Measurements from ENCODE around the gene EBLN2. TPM values are rescaled to one million over a fixed set of nuclear protein-coding genes. Genes with fewer than 3 reads are reported as not detected.

EBLN2 gene
- total RNA-seq, 1 donor from 2014 or later, result 6.4 TPM

DNA sequence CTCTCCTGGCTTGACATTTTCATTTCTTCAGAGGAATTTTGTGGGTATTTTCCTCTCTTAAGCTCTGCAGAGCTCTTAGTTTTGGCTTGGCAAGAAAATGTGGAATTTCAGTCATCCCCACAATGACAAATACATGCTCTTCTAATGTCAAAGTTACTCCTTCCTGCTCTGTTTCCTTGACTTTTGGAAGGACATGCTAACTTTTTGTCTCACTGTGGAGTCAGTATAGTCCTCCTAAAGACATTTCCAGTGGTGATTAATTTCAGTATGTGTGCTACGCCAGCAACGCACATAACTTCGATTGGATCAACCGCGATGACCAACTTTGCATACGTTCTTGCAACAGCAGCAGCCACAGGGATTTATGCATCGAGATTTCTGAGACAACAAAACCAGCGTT, 13.3 kb downstream of the EBLN2 start:
- intact Hi-C loops (cut with DNase I), result no loop called here
- H3K4me1 ChIP-seq, result no peaks in the 10 kb centered on the region
- no peak overlapping the region for H3K27ac ChIP-seq
- H3K9me3 ChIP-seq, result no peaks in the 10 kb centered on the region
- no peak overlapping the region for H3K4me3 ChIP-seq
- DNase-seq (ENCODE audit: extremely low spot score in 2 of 2), result no peak
- no peak for TF ChIP-seq POLR2AphosphoS5 (IDR thresholded peaks at IDR 0.05; ENCODE audit: insufficient read depth in 1 of 2, low read depth in 1 of 2)
- TF ChIP-seq POLR2A (IDR thresholded peaks at IDR 0.05), result no peak
- H3K36me3 ChIP-seq, result no peaks in the 10 kb centered on the region
- no peaks in the 10 kb centered on the region for H3K27me3 ChIP-seq

DNA sequence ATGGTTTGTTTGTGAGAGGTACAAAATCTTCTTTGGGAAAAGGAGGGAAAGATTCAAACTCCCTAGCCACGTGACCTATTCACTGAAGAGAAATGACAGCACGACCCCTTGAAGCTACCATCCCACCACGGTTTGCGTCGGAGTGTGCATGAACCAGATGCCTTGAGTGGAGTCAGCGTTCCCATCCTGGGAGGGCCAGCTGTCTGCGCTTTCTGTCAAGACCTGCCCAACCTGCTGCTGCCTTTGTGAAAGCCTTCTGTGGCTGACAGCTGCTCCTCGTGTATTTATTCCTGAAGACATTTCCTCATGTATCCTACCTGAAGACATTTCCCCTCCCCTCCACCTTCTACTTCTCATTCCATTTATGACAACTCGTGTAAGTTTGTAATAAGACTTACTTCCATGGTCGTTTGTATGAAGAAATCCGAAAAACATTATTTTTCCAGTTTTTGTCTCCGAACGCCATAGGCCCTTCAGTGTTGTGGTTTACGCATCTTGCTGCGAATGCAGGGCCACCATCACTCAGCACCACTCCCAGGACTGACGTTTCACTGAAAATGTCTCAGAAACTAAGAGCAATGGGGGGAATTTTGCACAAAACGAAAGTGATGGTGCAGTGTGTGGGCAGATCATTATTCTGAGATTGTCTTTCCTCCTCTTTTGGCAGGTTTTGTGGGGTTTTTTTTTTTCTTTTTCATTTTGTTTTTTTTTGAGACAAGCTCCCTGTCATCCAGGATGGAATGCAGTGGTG, 18.9 kb downstream of the EBLN2 start:
- Histone ChIP-seq H3K4me1 (no peaks in the 10 kb centered on the region), H3K9me3 (no peaks in the 10 kb centered on the region), H3K36me3 (no peaks in the 10 kb centered on the region), H3K27ac (no peak overlapping the region), H3K4me3 (no peak overlapping the region), H3K27me3 (no peaks in the 10 kb centered on the region)
- TF ChIP-seq POLR2AphosphoS5 (IDR thresholded peaks at IDR 0.05; ENCODE audit: insufficient read depth in 1 of 2, low read depth in 1 of 2) (no peak), POLR2A (IDR thresholded peaks at IDR 0.05) (no peak)
- TF ChIP-seq, protein P1, sequence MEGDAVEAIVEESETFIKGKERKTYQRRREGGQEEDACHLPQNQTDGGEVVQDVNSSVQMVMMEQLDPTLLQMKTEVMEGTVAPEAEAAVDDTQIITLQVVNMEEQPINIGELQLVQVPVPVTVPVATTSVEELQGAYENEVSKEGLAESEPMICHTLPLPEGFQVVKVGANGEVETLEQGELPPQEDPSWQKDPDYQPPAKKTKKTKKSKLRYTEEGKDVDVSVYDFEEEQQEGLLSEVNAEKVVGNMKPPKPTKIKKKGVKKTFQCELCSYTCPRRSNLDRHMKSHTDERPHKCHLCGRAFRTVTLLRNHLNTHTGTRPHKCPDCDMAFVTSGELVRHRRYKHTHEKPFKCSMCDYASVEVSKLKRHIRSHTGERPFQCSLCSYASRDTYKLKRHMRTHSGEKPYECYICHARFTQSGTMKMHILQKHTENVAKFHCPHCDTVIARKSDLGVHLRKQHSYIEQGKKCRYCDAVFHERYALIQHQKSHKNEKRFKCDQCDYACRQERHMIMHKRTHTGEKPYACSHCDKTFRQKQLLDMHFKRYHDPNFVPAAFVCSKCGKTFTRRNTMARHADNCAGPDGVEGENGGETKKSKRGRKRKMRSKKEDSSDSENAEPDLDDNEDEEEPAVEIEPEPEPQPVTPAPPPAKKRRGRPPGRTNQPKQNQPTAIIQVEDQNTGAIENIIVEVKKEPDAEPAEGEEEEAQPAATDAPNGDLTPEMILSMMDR (IDR thresholded peaks at IDR 0.05), result no peak
- no peak for DNase-seq (ENCODE audit: extremely low spot score in 2 of 2)
- intact Hi-C loops (cut with DNase I), result loop anchor here (10.0 kb wide), 1 partner anchor 226 kb away; no protein-coding TSS in a partner anchor

DNA sequence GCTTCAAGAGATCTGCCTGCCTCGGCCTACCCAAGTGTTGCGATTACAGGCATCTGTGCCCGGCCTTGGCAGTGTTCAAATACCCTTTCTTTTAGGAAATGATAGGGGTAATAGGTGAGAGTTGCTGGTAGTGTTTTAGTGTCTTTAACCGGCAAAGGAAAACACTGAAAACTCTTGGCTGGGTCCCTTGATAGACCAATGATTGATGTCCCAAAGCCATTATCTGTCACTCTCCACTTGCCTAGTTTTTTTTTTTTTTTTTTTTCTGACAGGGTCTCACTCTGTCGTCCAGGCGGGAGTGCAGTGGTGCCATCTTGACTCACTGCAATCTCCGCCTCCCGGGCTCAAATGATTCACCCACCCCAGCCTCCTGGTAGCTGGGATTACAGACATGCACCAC, 19.7 kb downstream of the EBLN2 start:
- intact Hi-C loops (cut with DNase I), result loop anchor here (10.0 kb wide), 1 partner anchor 226 kb away; no protein-coding TSS in a partner anchor
- no peak for TF ChIP-seq POLR2AphosphoS5 (IDR thresholded peaks at IDR 0.05; ENCODE audit: insufficient read depth in 1 of 2, low read depth in 1 of 2)
- TF ChIP-seq, protein P1 (IDR thresholded peaks at IDR 0.05), result no peak
- TF ChIP-seq POLR2A (IDR thresholded peaks at IDR 0.05), result no peak
- no peak for DNase-seq (ENCODE audit: extremely low spot score in 2 of 2)
- H3K4me1 ChIP-seq, result peaks cover 5% of the 10 kb centered on the region
- H3K27ac ChIP-seq, result no peak overlapping the region
- H3K36me3 ChIP-seq, result no peaks in the 10 kb centered on the region
- H3K27me3 ChIP-seq, result no peaks in the 10 kb centered on the region
- no peak overlapping the region for H3K4me3 ChIP-seq
- H3K9me3 ChIP-seq, result no peaks in the 10 kb centered on the region

DNA sequence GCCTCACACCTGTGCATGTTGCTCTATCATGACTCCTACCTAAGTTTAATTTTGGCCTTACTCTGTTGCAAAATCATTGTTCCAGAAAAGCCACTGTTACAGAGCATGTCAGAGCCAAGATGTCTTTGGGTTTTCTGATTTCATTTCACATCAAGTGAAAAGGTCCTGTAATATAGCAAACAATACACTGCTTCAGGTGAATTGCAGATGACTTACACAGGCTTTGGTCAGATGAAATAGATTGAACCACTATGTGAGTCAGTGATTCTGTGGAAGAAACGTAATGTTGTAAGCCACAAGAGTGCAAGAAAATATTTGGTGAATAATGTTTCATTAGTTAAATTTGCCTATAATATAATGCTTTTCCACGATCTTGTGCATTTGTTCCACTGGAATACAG, 22.7 kb downstream of the EBLN2 start:
- TF ChIP-seq POLR2AphosphoS5 (IDR thresholded peaks at IDR 0.05; ENCODE audit: insufficient read depth in 1 of 2, low read depth in 1 of 2), result no peak
- TF ChIP-seq, protein P1 (IDR thresholded peaks at IDR 0.05), result no peak
- TF ChIP-seq POLR2A (IDR thresholded peaks at IDR 0.05), result no peak
- DNase-seq (ENCODE audit: extremely low spot score in 2 of 2), result no peak
- no peaks in the 10 kb centered on the region for H3K36me3 ChIP-seq
- peaks cover 5% of the 10 kb centered on the region for H3K4me1 ChIP-seq
- no peaks in the 10 kb centered on the region for H3K9me3 ChIP-seq
- H3K4me3 ChIP-seq, result no peak overlapping the region
- no peaks in the 10 kb centered on the region for H3K27me3 ChIP-seq
- intact Hi-C loops (cut with DNase I), result loop anchor here (10.0 kb wide), 1 partner anchor 229 kb away; no protein-coding TSS in a partner anchor
- H3K27ac ChIP-seq, result no peak overlapping the region

DNA sequence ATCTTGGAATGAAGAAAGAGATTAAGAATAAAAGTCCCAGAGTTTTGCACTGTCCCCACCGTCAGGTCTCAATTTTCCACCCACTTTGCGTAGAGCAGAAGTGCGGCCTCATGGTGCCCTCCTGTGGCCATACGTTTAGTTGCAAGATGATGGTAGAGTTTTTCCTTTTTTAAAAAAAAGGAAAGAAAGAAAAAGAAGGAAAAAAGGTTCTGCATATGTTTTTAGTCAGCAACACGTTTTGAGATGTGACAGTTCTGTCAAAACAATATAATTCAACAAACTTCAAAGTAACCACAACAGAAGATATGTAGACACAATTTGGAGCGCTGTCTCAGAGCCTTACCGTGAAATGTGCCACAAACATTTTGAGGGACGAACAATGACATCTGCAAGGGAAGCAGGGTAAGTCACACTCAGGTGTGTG, 24.6 kb downstream of the EBLN2 start:
- TF ChIP-seq POLR2A (IDR thresholded peaks at IDR 0.05), result no peak
- no peak for TF ChIP-seq POLR2AphosphoS5 (IDR thresholded peaks at IDR 0.05; ENCODE audit: insufficient read depth in 1 of 2, low read depth in 1 of 2)
- TF ChIP-seq, protein P1 (IDR thresholded peaks at IDR 0.05), result peak; percentile 51 to 83 (median 63)
- Histone ChIP-seq H3K4me3 (no peak overlapping the region), H3K4me1 (peaks cover 5% of the 10 kb centered on the region), H3K9me3 (no peaks in the 10 kb centered on the region), H3K27ac (no peak overlapping the region), H3K36me3 (no peaks in the 10 kb centered on the region), H3K27me3 (no peaks in the 10 kb centered on the region)
- intact Hi-C loops (cut with DNase I), result loop anchor here (10.0 kb wide), 1 partner anchor 231 kb away; no protein-coding TSS in a partner anchor
- DNase-seq (ENCODE audit: extremely low spot score in 2 of 2), result no peak
